Measurements from ENCODE around the gene OR2AP1. TPM values are rescaled to one million over a fixed set of nuclear protein-coding genes. Genes with fewer than 3 reads are reported as not detected.
"Not testable (repeated sequence)": the region's sequence is repeated elsewhere in the genome, so short reads cannot be mapped to it uniquely, and the experiment has no call there.

The OR2AP1 gene
- total RNA-seq, 1 donor from 2014 or later: not detected

- no peaks in the 10 kb centered on the region for H3K27me3 ChIP-seq (ENCODE audit: control insufficient read depth, insufficient read depth, low read length)
- no peak for TF ChIP-seq CTCF (IDR thresholded peaks at IDR 0.05; ENCODE audit: insufficient read depth, low read length, poor library complexity, severe bottlenecking)
Observed at GRCh38 chr12:55582066-55582465, 9.8 kb downstream of the OR2AP1 start.

DNA sequence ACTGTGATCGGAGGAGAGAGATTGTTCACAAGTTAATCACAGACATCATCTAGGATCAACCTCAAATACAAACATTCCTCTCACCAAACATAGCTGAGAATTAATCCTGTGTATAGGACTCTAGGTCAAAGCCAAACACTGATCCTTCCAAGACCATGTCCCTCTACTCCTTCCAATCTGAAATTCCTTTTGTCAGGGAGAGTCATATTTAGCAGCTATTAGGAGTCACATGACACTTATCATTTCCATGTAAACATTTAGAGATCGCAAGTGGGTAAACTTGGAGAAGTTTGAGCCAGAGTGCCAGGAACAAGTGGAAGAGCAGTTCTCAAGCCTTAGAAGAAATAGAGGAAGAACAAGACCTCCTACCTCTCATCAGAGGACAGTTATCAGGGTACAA, 13.5 kb downstream of the OR2AP1 start:
- DNase-seq (ENCODE audit: low read depth): no peak
- no peak overlapping the region for H3K4me3 ChIP-seq (ENCODE audit: low read depth, low read length)
- no peak for TF ChIP-seq CTCF (IDR thresholded peaks at IDR 0.05; ENCODE audit: insufficient read depth, low read length, poor library complexity, severe bottlenecking)
- H3K36me3 ChIP-seq (ENCODE audit: control insufficient read depth, insufficient read depth, low read length): no peaks in the 10 kb centered on the region
- H3K27me3 ChIP-seq (ENCODE audit: control insufficient read depth, insufficient read depth, low read length): no peaks in the 10 kb centered on the region

More at GRCh38 chr12:55582066-55582465, 9.8 kb downstream of the OR2AP1 start:
- Histone ChIP-seq H3K36me3 (ENCODE audit: control insufficient read depth, insufficient read depth, low read length) (no peaks in the 10 kb centered on the region), H3K4me3 (ENCODE audit: low read depth, low read length) (no peak overlapping the region)
- no peak for DNase-seq (ENCODE audit: low read depth)

GRCh38 chr12:55590152-55590551, 17.9 kb downstream of the OR2AP1 start:
- not testable (repeated sequence) for DNase-seq (ENCODE audit: low read depth); H3K4me3 ChIP-seq (ENCODE audit: low read depth, low read length); H3K27me3 ChIP-seq (ENCODE audit: control insufficient read depth, insufficient read depth, low read length); H3K36me3 ChIP-seq (ENCODE audit: control insufficient read depth, insufficient read depth, low read length)

- no peak for TF ChIP-seq CTCF (IDR thresholded peaks at IDR 0.05; ENCODE audit: insufficient read depth, low read length, poor library complexity, severe bottlenecking)
- Histone ChIP-seq H3K4me3 (ENCODE audit: low read depth, low read length) (no peak overlapping the region), H3K27me3 (ENCODE audit: control insufficient read depth, insufficient read depth, low read length) (no peaks in the 10 kb centered on the region), H3K36me3 (ENCODE audit: control insufficient read depth, insufficient read depth, low read length) (no peaks in the 10 kb centered on the region)
- no peak for DNase-seq (ENCODE audit: low read depth)
Observed at GRCh38 chr12:55607821-55608594, 35.7 kb downstream of the OR2AP1 start.

- Histone ChIP-seq H3K4me3 (ENCODE audit: low read depth, low read length) (no peak overlapping the region), H3K36me3 (ENCODE audit: control insufficient read depth, insufficient read depth, low read length) (no peaks in the 10 kb centered on the region), H3K27me3 (ENCODE audit: control insufficient read depth, insufficient read depth, low read length) (no peaks in the 10 kb centered on the region)
- no peak for DNase-seq (ENCODE audit: low read depth)
- no peak for TF ChIP-seq CTCF (IDR thresholded peaks at IDR 0.05; ENCODE audit: insufficient read depth, low read length, poor library complexity, severe bottlenecking)
Observed at GRCh38 chr12:55610598-55610997, 38.3 kb downstream of the OR2AP1 start.

DNA sequence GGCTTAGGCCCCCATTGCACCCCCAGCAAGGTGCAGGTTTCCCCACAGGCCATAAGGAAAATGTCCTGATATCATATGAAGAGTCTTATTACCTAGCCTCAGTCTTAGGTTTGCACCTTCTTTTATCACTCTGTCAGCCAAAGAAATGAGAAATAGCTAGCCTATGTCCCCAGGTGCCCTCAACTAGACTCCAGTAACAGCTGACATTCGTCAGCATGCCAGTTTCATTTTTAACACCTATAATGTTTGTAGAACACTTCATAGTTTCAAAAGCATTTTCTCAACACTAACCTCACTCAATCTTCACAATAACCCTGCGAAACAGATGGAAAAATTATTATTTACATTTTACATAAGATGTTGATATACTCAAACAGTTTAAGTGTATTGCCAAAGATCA, 40.4 kb downstream of the OR2AP1 start:
- no peak for DNase-seq (ENCODE audit: low read depth)
- no peak overlapping the region for H3K4me3 ChIP-seq (ENCODE audit: low read depth, low read length)
- TF ChIP-seq CTCF (IDR thresholded peaks at IDR 0.05; ENCODE audit: insufficient read depth, low read length, poor library complexity, severe bottlenecking): no peak
- H3K27me3 ChIP-seq (ENCODE audit: control insufficient read depth, insufficient read depth, low read length): no peaks in the 10 kb centered on the region
- no peaks in the 10 kb centered on the region for H3K36me3 ChIP-seq (ENCODE audit: control insufficient read depth, insufficient read depth, low read length)
